ENCODE measurements around the gene DDC. TPM values are rescaled to one million over a fixed set of nuclear protein-coding genes. Genes with fewer than 3 reads are reported as not detected.

Gene DDC
- total RNA-seq, 1 experiment from 2014 or later, result not detected

GRCh38 chr7:50427518-50427917, 137.7 kb downstream of the DDC start:
- no peak overlapping the region for H3K9ac ChIP-seq (ENCODE audit: low read length)
- no peaks in the 10 kb centered on the region for H3K9me3 ChIP-seq (ENCODE audit: low read length)
- H3K27me3 ChIP-seq (ENCODE audit: low read length), result no peaks in the 10 kb centered on the region
- no peak for DNase-seq
- H3K4me3 ChIP-seq (ENCODE audit: low read length), result no peak overlapping the region
- H3K4me1 ChIP-seq (ENCODE audit: low read length), result no peaks in the 10 kb centered on the region
- no peaks in the 10 kb centered on the region for H4K20me1 ChIP-seq (ENCODE audit: insufficient read depth, low read depth, low read length)
- H3K36me3 ChIP-seq (ENCODE audit: insufficient read depth, low read length), result no peaks in the 10 kb centered on the region
- no peaks in the 10 kb centered on the region for H3K79me2 ChIP-seq (ENCODE audit: low read length)
- no peak overlapping the region for H3K27ac ChIP-seq (ENCODE audit: low read length)
- H2AFZ ChIP-seq (ENCODE audit: low read length), result no peak overlapping the region
- H3K4me2 ChIP-seq (ENCODE audit: low read depth, low read length, poor library complexity, severe bottlenecking), result no peak overlapping the region
- H3K9me2 ChIP-seq (replicated peaks; ENCODE audit: insufficient read depth, low read length), result no peaks in the 10 kb centered on the region

GRCh38 chr7:50426280-50427045, 138.7 kb downstream of the DDC start:
- H3K79me2 ChIP-seq (ENCODE audit: low read length), result no peaks in the 10 kb centered on the region
- H3K27me3 ChIP-seq (ENCODE audit: low read length), result no peaks in the 10 kb centered on the region
- no peaks in the 10 kb centered on the region for H3K36me3 ChIP-seq (ENCODE audit: insufficient read depth, low read length)
- H4K20me1 ChIP-seq (ENCODE audit: insufficient read depth, low read depth, low read length), result no peaks in the 10 kb centered on the region
- H2AFZ ChIP-seq (ENCODE audit: low read length), result no peak overlapping the region
- H3K4me3 ChIP-seq (ENCODE audit: low read length), result no peak overlapping the region
- H3K4me1 ChIP-seq (ENCODE audit: low read length), result no peaks in the 10 kb centered on the region
- H3K4me2 ChIP-seq (ENCODE audit: low read depth, low read length, poor library complexity, severe bottlenecking), result no peak overlapping the region
- H3K9me2 ChIP-seq (replicated peaks; ENCODE audit: insufficient read depth, low read length), result no peaks in the 10 kb centered on the region
- no peaks in the 10 kb centered on the region for H3K9me3 ChIP-seq (ENCODE audit: low read length)
- no peak overlapping the region for H3K27ac ChIP-seq (ENCODE audit: low read length)
- no peak overlapping the region for H3K9ac ChIP-seq (ENCODE audit: low read length)
- no peak for DNase-seq

GRCh38 chr7:50425318-50425717, 139.9 kb downstream of the DDC start:
- no peak overlapping the region for H3K27ac ChIP-seq (ENCODE audit: low read length)
- no peaks in the 10 kb centered on the region for H3K4me1 ChIP-seq (ENCODE audit: low read length)
- no peaks in the 10 kb centered on the region for H3K9me2 ChIP-seq (replicated peaks; ENCODE audit: insufficient read depth, low read length)
- H3K9me3 ChIP-seq (ENCODE audit: low read length), result no peaks in the 10 kb centered on the region
- no peak overlapping the region for H3K4me3 ChIP-seq (ENCODE audit: low read length)
- H4K20me1 ChIP-seq (ENCODE audit: insufficient read depth, low read depth, low read length), result no peaks in the 10 kb centered on the region
- no peaks in the 10 kb centered on the region for H3K27me3 ChIP-seq (ENCODE audit: low read length)
- no peak overlapping the region for H3K4me2 ChIP-seq (ENCODE audit: low read depth, low read length, poor library complexity, severe bottlenecking)
- no peak overlapping the region for H2AFZ ChIP-seq (ENCODE audit: low read length)
- H3K36me3 ChIP-seq (ENCODE audit: insufficient read depth, low read length), result no peaks in the 10 kb centered on the region
- H3K79me2 ChIP-seq (ENCODE audit: low read length), result no peaks in the 10 kb centered on the region
- no peak overlapping the region for H3K9ac ChIP-seq (ENCODE audit: low read length)
- no peak for DNase-seq

DNA sequence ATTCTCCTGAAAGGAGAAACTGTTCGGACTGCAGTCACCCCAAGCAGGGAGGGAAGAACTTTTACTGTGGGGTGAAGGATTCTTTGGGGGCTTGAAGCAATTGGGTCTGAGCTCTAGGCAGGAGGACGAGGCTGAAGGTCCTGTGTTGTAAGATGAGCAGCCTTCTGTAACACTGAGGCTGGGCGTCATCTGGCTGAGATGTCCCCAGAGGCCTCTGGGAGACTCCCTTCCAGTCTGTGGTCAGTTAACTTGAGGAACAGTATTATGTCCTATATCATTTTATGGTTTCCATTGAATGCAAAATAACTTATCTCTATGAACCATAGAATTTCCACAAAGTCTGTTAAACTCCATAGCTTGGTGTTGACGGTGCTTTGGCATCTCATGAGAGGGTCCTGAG, 141.3 kb downstream of the DDC start:
- Histone ChIP-seq H3K9me2 (replicated peaks; ENCODE audit: insufficient read depth, low read length) (no peaks in the 10 kb centered on the region), H3K9me3 (ENCODE audit: low read length) (no peaks in the 10 kb centered on the region), H3K4me2 (ENCODE audit: low read depth, low read length, poor library complexity, severe bottlenecking) (no peak overlapping the region), H3K79me2 (ENCODE audit: low read length) (no peaks in the 10 kb centered on the region), H4K20me1 (ENCODE audit: insufficient read depth, low read depth, low read length) (no peaks in the 10 kb centered on the region), H3K9ac (ENCODE audit: low read length) (no peak overlapping the region), H3K27me3 (ENCODE audit: low read length) (no peaks in the 10 kb centered on the region), H3K4me1 (ENCODE audit: low read length) (no peaks in the 10 kb centered on the region), H3K4me3 (ENCODE audit: low read length) (no peak overlapping the region), H3K36me3 (ENCODE audit: insufficient read depth, low read length) (no peaks in the 10 kb centered on the region), H3K27ac (ENCODE audit: low read length) (no peak overlapping the region), H2AFZ (ENCODE audit: low read length) (no peak overlapping the region)
- DNase-seq, result no peak

DNA sequence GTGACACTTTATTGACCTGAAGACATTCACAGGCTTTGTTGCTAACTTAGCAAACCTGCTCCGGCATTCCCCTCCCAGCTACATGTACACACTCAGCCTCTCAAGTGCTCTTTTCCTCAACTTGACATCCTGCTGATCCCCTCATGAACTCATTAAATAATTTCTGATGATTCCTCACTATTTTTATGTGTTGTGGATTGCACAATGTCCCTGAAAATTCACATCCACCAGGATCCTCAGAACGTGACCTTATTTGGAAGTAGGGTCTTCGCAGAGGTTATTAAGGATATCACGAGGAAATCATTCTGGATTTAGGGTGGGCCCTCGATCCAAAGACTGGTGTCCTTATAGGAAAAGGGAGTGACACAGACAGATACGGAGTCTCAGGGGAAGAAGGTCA, 142.3 kb downstream of the DDC start:
- DNase-seq, result no peak
- H3K36me3 ChIP-seq (ENCODE audit: insufficient read depth, low read length), result no peaks in the 10 kb centered on the region
- no peaks in the 10 kb centered on the region for H4K20me1 ChIP-seq (ENCODE audit: insufficient read depth, low read depth, low read length)
- H3K4me2 ChIP-seq (ENCODE audit: low read depth, low read length, poor library complexity, severe bottlenecking), result no peak overlapping the region
- H3K9ac ChIP-seq (ENCODE audit: low read length), result no peak overlapping the region
- H3K4me3 ChIP-seq (ENCODE audit: low read length), result no peak overlapping the region
- H3K79me2 ChIP-seq (ENCODE audit: low read length), result no peaks in the 10 kb centered on the region
- no peaks in the 10 kb centered on the region for H3K9me3 ChIP-seq (ENCODE audit: low read length)
- no peak overlapping the region for H3K27ac ChIP-seq (ENCODE audit: low read length)
- no peak overlapping the region for H2AFZ ChIP-seq (ENCODE audit: low read length)
- H3K9me2 ChIP-seq (replicated peaks; ENCODE audit: insufficient read depth, low read length), result no peaks in the 10 kb centered on the region
- H3K4me1 ChIP-seq (ENCODE audit: low read length), result no peaks in the 10 kb centered on the region
- no peaks in the 10 kb centered on the region for H3K27me3 ChIP-seq (ENCODE audit: low read length)

DNA sequence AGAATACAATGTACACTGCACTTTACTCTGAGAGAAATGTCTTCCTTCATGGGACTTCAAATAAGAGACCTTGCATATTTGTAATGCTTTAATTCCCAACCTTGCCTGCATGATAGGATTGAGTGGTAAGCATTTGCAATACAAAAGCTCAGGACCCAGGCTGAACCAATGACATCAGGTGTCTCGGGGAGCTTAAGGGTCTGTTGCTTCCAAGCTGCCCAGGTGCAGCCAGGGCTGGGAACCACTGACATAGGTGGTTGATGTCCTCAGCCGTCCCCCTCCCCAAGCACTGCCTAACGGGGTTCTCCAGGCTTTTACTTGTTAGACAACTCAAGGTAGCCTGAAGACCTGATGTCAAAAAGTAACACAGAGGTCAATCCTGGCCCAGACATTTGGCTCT, 144.2 kb downstream of the DDC start:
- Histone ChIP-seq H3K4me1 (ENCODE audit: low read length) (peaks cover 15% of the 10 kb centered on the region), H3K27ac (ENCODE audit: low read length) (no peak overlapping the region), H3K9me2 (replicated peaks; ENCODE audit: insufficient read depth, low read length) (no peaks in the 10 kb centered on the region), H2AFZ (ENCODE audit: low read length) (no peak overlapping the region), H3K4me2 (ENCODE audit: low read depth, low read length, poor library complexity, severe bottlenecking) (no peak overlapping the region), H3K36me3 (ENCODE audit: insufficient read depth, low read length) (no peaks in the 10 kb centered on the region), H3K27me3 (ENCODE audit: low read length) (no peaks in the 10 kb centered on the region), H3K9me3 (ENCODE audit: low read length) (no peaks in the 10 kb centered on the region), H3K79me2 (ENCODE audit: low read length) (no peaks in the 10 kb centered on the region), H3K9ac (ENCODE audit: low read length) (no peak overlapping the region), H3K4me3 (ENCODE audit: low read length) (no peak overlapping the region), H4K20me1 (ENCODE audit: insufficient read depth, low read depth, low read length) (no peaks in the 10 kb centered on the region)
- no peak for DNase-seq

DNA sequence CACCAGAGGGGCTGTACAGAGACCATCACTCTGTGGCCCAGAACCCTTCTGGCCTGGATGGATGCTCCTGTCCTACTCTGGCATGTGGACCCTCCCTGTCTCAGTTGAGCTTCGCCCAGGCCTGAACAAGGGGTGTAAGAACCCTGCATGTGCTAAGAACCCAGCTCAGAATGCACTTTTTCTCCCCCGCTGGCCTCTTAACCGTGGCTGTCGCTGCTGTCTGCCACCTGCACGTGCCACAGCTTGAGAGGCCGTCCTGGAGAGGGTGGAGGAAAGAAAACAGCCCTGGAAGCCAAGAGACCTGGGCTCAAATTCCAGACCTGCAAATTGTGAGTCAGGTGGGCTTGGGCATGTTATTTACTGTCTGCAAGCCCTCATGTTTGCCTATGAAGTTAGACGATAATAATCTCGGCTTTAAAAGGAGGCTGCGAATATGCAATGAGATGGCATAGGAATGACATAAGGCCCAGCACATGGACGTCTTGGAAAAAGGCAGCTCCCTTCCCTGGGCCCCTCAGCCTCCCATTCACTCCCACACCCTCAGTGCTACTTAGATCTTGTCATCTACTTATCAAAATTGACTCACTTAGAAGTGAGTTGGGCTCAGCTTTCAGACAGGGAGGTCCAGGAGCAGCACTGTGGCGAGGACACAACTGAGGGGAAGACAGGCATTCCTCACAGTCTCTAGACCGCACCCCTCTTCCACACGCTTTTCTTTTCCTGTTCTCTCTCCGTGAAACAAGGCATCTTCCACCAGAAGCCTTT, 146.5 kb downstream of the DDC start:
- no peaks in the 10 kb centered on the region for H4K20me1 ChIP-seq (ENCODE audit: insufficient read depth, low read depth, low read length)
- no peak overlapping the region for H3K27ac ChIP-seq (ENCODE audit: low read length)
- H3K4me1 ChIP-seq (ENCODE audit: low read length), result peaks cover 18% of the 10 kb centered on the region
- H3K9me2 ChIP-seq (replicated peaks; ENCODE audit: insufficient read depth, low read length), result no peaks in the 10 kb centered on the region
- no peaks in the 10 kb centered on the region for H3K27me3 ChIP-seq (ENCODE audit: low read length)
- H3K9ac ChIP-seq (ENCODE audit: low read length), result no peak overlapping the region
- no peaks in the 10 kb centered on the region for H3K9me3 ChIP-seq (ENCODE audit: low read length)
- H2AFZ ChIP-seq (ENCODE audit: low read length), result no peak overlapping the region
- no peak overlapping the region for H3K4me2 ChIP-seq (ENCODE audit: low read depth, low read length, poor library complexity, severe bottlenecking)
- no peak for DNase-seq
- H3K79me2 ChIP-seq (ENCODE audit: low read length), result no peaks in the 10 kb centered on the region
- H3K4me3 ChIP-seq (ENCODE audit: low read length), result no peak overlapping the region
- no peaks in the 10 kb centered on the region for H3K36me3 ChIP-seq (ENCODE audit: insufficient read depth, low read length)

DNA sequence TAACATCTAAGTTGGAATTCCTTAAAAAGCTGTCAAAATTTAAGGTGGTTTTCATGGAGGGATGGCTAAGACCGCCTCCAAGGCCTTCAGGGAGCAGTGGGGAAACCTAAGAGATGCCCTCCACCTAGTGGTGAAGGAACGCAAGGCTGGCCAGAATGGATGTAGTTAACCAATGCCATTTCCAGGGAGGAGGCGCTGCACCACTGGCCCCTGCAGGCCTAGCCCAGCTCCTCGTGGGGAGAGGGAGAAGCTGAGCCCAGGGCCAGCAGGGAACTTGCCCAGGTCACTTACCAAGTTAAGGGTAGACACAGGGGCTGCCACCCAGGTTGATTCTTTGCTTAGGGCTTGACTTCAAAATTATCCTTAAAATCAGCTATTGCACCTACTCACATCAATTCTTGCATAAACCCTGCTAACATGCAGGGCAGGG, 147.1 kb downstream of the DDC start:
- H3K27me3 ChIP-seq (ENCODE audit: low read length), result no peaks in the 10 kb centered on the region
- H3K9me3 ChIP-seq (ENCODE audit: low read length), result no peaks in the 10 kb centered on the region
- DNase-seq, result peak; percentile 90
- no peak overlapping the region for H3K4me3 ChIP-seq (ENCODE audit: low read length)
- no peaks in the 10 kb centered on the region for H3K9me2 ChIP-seq (replicated peaks; ENCODE audit: insufficient read depth, low read length)
- H3K36me3 ChIP-seq (ENCODE audit: insufficient read depth, low read length), result no peaks in the 10 kb centered on the region
- no peaks in the 10 kb centered on the region for H4K20me1 ChIP-seq (ENCODE audit: insufficient read depth, low read depth, low read length)
- H2AFZ ChIP-seq (ENCODE audit: low read length), result no peak overlapping the region
- H3K9ac ChIP-seq (ENCODE audit: low read length), result no peak overlapping the region
- H3K4me1 ChIP-seq (ENCODE audit: low read length), result peaks cover 20% of the 10 kb centered on the region
- H3K27ac ChIP-seq (ENCODE audit: low read length), result no peak overlapping the region
- H3K79me2 ChIP-seq (ENCODE audit: low read length), result no peaks in the 10 kb centered on the region
- H3K4me2 ChIP-seq (ENCODE audit: low read depth, low read length, poor library complexity, severe bottlenecking), result no peak overlapping the region
